ENCODE measurements around the gene NDC1.
A peak's percentile ranks its signal among the peaks of the same experiment; 100 is the strongest.
"Not testable (repeated sequence)": the region's sequence is repeated elsewhere in the genome, so short reads cannot be mapped to it uniquely, and the experiment has no call there.

The NDC1 gene, protein sequence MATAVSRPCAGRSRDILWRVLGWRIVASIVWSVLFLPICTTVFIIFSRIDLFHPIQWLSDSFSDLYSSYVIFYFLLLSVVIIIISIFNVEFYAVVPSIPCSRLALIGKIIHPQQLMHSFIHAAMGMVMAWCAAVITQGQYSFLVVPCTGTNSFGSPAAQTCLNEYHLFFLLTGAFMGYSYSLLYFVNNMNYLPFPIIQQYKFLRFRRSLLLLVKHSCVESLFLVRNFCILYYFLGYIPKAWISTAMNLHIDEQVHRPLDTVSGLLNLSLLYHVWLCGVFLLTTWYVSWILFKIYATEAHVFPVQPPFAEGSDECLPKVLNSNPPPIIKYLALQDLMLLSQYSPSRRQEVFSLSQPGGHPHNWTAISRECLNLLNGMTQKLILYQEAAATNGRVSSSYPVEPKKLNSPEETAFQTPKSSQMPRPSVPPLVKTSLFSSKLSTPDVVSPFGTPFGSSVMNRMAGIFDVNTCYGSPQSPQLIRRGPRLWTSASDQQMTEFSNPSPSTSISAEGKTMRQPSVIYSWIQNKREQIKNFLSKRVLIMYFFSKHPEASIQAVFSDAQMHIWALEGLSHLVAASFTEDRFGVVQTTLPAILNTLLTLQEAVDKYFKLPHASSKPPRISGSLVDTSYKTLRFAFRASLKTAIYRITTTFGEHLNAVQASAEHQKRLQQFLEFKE

DNA sequence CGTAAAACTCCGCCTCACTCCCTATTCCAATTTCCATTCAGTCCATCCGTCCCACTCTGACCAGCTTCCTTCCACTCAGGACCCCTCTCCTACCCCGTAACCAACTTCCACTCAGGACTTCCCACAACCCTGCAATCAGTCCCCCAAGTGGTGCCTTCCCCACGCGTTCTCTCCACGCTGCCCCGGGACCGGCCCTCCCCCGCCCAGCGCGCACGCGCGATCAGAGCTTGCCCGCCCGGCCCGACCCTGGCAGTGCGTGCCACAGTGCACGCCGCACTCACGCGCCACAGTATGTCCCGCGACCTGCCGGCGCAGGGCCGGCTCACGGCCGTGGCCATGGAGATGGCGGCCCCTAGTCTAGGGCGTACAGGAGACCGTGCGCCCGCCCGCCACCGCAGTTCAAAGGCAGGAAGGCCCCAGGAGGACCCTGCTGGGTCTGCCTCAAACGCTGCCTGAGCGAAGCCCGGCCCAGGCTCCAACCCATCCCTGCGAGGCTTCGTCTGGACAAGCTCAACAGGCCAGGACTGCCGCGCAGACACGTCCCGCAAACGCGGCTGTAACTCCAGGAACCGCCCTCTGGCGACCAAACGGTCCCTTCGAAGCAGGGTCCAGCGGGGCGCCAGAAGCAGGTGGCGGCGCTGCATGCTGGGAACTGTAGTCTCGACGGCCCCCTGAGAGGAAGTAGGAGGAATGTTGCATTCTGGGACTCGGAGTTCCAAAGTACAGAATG is at the start of gene NDC1:
Gene NDC1, minus strand, starts transcription at position 373 of the 730 bp plus-strand sequence. Its CDS starts 35 bp downstream, at position 338.
- peak; percentile 91 for DNase-seq (ENCODE audit: low read depth)

DNA sequence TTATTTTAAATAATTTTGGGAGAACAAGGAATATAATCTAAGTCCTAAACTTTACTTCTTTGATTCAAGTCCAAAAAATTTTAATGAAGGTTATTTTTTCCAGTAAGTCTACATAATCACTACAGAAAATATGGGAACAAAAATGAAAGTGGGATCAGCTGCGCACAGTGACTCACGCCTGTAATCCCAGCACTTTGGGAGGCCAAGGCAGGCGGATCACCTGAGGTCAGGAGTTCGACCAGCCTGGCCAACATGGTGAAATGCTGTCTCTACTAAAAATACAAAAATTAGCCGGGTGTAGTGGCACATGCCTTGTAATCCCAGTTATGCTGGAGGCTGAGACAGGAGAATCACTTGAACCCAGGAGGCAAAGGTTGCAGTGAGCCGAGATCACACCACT is 45.5 kb upstream of the NDC1 start:
- not testable (repeated sequence) for DNase-seq (ENCODE audit: low read depth)

DNA sequence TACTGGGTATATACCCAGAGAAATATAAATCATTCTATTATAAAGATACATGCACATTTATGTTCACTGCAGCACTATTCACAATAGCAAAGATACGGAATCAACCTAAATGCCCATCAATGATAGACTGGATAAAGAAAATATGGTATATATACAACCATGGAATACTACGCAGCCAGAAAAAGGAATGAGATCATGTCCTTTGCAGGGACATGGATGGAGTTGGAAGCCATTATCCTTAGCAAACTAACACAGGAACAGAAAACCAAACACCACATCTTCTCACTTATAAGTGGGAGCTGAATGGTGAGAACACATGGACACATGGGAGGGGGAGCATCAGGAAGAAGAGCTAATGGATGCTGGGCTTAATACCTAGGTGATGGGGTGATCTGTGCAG is 43.8 kb upstream of the NDC1 start:
- not testable (repeated sequence) for DNase-seq (ENCODE audit: low read depth)

DNA sequence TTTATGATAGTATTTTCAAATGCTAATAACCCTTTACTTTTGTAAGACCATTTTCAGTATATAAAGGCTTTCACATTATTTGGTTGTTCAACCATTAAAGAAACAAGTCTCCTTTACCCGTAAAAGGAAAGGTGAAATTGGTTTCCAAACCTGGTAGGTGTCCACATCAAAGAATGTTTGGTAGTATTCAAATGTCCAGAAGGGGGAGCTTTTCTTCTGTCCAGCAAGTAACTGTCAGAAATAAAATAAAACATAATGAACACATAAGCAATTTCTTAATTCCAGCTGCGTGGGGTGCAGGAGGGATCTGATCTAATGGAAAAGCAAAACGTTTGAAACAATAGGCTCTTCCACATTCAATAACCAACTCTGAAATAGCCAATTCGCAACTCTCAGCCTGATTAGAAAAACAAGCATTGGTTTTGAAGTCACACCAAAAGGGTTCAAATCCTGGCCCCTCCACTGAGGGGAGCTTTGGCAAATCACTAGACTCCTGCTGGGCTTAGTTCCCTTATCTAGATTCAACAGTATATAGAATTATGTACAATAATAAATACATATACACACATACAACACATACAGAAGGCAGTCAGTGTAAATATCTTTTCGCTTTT is 40.5 kb upstream of the NDC1 start:
- no peak for DNase-seq (ENCODE audit: low read depth)

DNA sequence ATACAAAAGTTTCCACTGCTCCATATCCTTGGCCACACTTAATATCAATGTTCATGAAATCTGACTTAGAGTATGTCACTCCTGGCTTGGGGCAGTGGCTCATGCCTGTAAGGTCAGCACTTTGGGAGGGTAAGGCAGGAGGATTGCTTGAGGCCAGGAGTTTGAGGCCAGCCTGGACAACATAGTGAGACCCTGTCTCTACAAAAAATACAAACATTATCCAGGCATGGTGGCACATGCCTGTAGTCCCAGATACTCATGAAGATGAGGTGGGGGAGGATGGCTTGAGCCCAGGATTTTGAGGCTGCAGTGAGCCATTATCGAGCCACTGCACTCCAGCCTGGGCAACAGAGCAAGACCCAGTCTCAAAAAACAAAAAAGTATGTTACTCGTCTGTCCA is 37.1 kb upstream of the NDC1 start:
- DNase-seq (ENCODE audit: low read depth) = not testable (repeated sequence)

DNA sequence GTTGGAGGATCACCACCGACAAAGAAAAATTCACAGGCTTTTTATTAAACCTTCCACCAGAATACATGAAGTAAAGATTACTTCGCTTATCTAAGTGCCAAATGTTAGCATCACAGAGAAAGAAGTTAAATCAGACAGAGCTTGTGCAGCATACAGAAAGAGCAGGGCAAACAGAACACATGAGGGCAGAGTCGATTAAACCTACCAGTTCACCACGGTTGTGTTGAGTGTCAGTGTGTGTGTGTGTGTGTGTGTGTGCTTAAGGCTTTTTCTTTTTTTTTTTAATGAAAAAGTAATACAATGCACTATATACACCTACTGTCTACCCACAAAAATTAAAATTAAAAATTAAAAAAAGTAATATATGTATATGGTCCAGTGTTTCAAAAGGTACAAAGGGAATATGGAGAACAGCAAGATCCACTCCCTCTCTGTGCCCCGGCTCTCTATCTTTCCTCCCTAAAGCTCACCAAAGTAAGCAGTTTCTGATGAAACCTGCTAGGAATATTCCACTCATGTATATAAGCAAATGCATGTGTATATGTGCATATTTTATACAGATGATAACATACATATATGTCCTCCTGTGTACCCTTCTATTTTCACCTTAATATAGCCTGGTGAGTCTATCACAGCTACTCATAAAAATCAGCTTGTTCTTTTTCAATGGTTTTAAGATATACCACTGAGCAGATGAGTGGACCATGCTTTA is 33.8 kb upstream of the NDC1 start:
- no peak for DNase-seq (ENCODE audit: low read depth)

DNA sequence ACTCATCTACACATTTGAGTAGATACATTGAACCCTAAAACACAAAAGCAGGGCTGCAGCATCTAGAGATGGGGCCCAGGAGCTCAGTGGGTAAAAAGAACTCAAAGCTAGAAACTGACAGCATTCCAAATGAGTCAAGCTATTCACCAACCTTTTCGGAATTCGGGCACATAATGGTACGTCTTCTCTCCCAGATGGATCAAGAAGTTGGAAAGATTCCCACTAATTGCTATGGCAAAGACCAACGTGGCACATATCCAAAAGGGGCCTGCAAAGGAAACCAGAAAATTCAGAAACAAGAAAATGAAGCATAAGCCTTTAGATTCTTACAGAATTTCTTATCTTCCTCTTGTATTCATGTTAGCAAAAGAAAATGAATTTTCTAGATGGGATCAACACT is 33.1 kb upstream of the NDC1 start:
- DNase-seq (ENCODE audit: low read depth) = no peak

DNA sequence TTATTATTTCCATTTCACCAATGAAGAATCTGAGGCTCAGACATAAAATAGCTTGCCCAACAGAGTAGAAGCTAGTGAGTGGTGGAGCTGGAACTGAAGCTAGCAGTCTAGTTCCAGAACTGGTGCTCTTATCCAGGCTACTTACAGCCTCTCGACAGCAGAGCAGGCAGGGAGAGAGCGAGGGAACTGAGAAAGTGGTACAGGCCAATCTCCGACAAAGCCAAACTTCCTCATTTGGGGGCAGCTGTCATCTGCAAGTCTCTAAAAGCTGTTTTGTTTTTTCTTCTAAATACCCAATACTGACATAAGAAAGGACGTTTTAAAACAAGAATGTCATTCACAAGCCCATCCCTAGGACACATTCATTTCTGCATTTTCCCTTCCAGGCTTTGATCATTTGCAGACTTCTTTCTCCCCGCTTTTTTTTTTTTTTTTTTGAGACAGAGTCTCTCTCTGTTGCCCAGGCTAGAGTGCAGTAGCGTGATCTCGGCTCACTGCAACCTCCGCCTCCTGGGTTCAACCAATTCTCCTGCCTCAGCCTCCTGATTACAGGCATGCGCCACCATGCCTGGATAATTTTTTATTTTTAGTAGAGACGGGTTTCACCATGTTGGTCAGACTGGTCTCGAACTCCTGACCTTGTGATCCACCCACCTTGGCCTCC is 31.5 kb upstream of the NDC1 start:
- DNase-seq (ENCODE audit: low read depth) = no peak

DNA sequence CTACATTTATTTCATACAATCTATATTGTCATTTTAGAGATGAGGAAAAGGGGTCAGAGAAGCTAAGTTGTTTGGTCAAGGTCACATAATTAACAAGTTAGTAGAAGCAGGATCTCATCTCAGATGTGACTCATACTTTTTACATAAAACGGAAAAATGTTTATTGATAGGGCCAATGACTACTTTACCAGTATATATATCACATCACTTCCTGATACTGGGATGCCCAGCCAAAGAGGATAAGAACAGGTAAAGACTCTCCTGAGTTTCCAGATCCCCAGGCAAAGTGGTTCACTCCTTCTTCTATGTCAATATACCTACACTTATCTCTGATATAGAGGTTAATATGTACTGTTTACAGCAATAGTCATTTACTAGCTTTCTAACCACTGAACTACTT is 30.5 kb upstream of the NDC1 start:
- no peak for DNase-seq (ENCODE audit: low read depth)

DNA sequence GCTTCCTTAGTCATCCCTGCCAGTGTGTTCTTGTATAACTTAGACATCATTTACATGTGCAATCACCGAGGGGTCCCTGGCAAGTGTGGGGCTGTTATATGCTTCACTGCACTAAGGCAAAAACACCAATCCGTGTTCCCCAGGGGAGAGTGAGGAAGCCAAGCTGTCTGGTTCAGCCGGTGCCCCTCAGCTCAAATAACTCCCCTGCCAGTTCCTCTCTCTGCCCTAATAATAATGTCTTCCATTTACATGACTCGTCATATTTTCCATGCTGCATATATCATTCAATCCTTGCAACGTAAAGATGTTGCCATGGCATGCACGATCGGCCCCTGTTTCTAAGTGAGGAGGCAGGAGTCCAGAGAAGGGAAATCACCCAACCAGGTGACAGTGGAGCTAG is 24.4 kb upstream of the NDC1 start:
- DNase-seq (ENCODE audit: low read depth) = no peak

DNA sequence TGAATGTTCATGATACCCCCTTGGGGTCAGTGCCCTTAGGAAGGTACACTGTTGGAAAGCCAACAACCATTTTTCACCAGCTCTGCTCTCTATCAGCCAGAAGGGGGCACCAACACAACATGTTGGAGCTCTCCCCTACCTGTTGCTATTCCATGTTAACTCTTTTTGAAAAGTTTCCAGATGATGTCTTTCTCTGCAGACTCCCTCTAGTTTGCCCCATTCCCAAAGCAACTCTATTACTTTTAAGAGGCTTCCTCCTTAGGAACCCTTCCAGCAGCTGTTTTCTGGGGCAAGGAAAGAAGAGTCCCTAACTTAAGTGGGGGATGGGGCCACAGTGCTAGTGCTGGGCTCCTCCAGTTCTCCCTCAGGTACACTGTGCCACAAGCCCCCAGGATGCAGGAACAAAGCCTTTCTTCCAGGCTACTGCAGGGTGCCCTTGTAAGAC is 22.9 kb upstream of the NDC1 start:
- DNase-seq (ENCODE audit: low read depth) = peak; percentile 64

DNA sequence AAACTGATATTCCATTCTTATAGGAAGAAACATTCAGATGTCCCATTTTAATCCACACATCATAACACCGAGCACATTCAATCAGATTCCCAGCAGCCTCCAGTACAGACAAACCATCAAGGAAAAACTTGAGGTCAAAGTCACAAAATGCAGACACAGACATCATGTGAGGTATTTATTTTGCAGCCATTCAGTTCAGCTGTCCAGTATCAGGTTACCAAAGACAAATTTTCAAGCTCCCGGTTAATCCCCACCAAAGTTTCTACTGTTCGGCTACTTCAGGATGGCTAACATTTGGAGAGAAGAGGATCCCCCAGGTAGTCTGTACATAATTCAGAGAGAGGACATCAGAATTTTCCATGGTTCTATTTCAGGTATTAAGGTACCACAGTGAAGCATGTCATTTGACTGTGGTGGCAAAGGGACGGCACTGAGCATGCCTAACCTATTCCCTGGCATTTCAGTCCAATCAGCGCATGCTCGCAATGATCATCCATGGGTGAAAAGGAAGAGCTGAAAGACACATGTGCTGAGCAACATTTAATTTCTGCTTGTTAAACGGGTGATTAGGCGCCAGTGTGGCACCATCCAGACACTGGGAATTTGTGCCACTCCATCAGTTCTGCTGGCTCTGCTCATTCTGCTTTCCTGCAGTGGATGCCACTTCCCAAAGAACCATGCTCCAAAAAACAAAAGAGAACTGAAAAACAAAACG is 13.6 kb upstream of the NDC1 start:
- DNase-seq (ENCODE audit: low read depth) = no peak

DNA sequence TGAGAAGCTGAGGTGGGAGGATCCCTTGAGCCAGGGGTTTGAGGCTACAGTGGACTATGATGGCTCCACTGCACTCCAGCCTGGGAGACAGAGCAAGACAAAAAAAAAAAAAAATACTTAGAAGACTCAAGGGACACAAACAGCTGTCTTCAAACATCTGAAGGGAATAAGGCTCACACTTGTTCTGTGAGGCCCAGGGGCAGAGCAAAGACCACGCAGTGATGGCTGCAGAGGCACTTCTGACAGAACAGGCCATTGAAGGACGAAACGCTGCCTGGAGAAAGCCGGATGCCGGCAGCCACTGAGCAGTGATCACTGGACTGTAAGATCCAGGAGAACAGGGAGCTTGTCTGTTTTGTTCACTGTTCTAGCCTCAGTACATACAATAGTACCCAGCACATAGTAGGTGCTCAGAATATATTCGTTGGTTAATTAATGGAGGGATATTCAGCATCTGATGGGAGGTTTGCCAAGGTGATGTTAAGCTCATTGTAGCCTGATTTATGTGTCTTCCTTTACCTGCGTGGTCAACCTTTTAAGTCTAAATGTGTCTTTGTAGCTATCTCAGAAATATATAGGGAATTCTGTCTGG is 12.1 kb upstream of the NDC1 start:
- no peak for DNase-seq (ENCODE audit: low read depth)

DNA sequence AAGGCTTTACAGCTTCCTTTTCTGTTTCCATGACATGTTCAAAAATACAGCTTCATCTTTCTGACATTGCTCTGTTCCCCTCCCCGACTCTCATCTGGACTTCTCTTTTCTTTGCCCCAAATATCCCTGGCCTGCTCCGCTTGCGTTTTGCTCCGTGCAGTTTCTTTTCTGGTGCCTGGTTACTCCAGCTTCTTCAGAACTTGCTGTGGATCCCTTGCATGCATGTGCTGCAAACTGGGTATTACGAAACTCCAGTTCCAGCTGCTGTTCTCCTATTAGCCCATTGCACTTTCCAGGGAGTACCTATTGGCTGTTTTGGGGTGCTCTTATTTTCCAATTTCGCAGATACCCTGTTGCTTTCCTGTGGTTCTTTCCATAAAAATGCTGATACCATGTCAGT is 9.9 kb upstream of the NDC1 start:
- no peak for DNase-seq (ENCODE audit: low read depth)

DNA sequence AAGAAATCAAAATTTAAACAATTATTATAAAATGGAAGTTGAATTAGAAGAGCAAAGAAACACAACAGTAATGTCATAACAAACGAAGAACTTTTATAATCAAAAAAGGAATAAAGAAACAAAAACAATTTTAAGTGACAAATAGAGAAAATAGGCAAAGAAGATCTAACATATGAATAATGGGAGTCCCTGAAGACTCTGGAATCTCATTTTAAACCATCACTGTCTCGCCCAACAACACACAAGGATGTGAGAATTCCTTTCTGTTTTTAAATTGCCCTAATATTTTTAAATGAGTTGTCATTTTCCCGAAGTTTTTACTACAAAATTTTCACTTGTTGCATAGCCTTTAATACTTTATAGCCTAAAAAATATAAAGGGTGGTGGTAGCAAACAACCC is 4.3 kb upstream of the NDC1 start:
- no peak for DNase-seq (ENCODE audit: low read depth)

DNA sequence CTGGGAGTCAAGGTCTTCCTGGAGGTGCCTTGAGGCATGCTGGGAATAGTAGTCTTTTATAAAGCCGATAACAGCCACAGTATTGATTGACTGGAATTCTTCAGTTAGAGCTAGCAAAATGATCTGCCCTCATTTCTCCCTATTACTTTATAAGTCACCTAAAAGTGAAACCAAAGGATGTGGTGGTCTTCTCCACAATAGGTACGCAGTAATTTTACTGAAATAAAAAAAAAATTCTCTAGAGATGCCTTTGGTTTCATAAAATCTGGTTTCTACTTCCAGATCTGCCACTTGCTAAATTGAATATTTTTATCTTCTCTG is 518 bp upstream of the NDC1 start:
- no peak for DNase-seq (ENCODE audit: low read depth)

DNA sequence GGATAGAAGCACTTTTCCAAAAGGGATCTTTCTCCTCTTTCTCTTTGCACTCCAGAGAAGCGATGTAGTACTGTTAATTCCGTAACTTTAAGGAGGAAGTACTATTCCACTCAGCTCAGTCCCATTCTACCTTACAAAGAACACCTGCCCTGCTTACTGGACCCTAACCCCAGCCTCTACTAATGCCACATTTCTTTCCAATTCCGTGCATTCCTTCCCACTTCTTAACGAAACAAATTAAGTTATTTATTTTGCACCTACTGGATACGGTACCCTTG is 511 bp downstream of the NDC1 start:
- no peak for DNase-seq (ENCODE audit: low read depth)

DNA sequence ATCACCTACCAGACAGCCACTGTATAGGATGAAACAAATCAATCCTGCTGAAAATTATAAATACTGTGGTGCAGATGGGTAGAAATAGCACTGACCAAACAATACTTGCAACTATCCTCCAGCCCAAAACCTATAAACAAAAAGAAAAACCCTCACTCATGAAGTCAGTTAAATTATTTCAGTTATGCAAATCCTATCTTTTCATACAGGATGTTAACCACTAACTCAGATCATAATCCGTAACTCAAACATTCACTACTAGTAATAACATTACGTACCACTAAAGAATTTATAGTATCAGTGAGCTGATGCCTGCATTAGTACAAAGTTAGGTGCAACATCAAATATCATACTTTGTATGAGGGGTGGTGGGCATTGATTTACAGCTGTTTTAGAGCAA is 2.6 kb downstream of the NDC1 start:
- no peak for DNase-seq (ENCODE audit: low read depth)

DNA sequence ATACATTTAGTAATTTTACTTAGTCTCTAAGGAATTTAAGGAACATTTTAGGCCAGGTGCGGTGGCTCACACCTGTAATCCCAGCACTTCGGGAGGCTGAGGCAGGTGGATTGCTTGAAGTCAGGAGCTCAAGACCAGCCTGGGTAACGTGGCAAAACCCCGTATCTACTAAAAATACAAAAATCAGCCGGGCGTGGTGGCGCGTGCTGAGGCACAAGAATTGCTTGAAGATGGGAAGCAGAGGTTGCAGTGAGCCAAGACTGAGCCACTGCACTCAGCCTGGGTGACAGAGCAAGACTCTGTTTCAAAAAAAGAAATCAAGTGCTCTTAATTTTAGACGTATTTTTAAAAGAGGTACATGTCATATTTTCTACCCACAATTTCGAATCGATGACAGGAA is 3.3 kb downstream of the NDC1 start:
- no peak for DNase-seq (ENCODE audit: low read depth)

DNA sequence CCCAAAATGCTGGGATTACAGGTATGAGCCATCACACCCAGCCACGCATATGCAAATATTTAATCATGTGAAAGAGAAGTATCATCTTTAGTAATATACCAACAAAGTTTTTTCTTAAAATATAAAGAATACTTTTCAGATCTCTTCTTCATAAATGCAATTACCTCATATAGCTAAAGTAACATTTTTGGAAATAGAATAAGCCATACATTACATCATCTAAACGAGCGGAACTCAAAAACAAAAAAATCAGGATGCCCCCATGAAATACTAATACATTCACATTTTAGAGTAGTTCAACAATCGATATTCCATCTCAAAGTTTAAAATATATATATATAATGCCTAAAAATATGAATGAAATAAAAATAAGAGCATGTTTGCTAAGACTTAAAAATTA is 4.7 kb downstream of the NDC1 start:
- no peak for DNase-seq (ENCODE audit: low read depth)

DNA sequence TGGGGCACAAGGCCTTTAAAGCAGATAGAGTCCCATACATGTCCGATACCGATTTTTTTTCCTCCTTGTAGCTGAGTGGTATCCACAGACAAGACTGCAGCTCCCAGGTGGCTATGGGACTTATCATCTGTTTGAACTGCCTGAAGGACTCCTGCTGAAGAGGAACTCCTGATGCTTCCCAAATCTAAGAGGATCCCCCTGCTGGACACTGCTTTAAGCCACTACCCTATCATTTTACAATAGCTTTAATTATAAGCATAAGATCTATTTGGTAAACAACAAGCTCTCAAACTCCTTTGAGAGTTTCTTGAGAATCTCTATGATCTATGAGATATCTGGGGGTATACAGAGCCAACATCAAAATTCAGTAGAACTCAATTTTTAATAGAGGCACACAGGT is 11.7 kb downstream of the NDC1 start:
- no peak for DNase-seq (ENCODE audit: low read depth)

Measured in CMK (cell line).